ENCODE data around the gene ACTR6. TPM values are rescaled to one million over a fixed set of nuclear protein-coding genes. Genes with fewer than 3 reads are reported as not detected.
"Not testable (repeated sequence)": the region's sequence is repeated elsewhere in the genome, so short reads cannot be mapped to it uniquely, and the experiment has no call there.

Gene ACTR6
- total RNA-seq, 2 experiments from 2014 or later, result 36.0 to 38.2 TPM

DNA sequence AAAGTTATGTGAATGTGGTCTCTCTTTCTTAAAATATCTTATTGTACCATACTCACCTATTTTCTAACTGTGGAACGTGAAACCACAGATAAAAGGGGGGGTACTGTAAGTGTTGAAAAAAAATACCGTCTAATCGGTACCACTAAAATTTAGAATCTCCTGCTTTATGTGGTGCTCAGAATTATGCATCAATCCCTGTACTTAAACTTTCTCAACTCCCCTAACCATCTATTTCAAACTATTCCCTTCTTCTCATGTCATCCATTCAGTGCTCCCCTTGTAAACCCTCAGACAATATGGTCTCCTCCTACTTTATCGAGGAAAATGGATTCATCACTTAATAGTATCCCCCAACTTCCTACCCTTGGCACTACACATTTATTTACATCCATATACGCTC, 42.5 kb downstream of the ACTR6 start:
- POLR2A ChIA-PET, result no interaction called here
- H3K9me3 Mint-ChIP-seq, result no peaks in the 10 kb centered on the region
- H3K4me3 Mint-ChIP-seq, result no peak overlapping the region
- no peak for ATAC-seq (ENCODE audit: low read depth)
- no peak for DNase-seq
- no peak overlapping the region for H3K27ac Mint-ChIP-seq
- no peaks in the 10 kb centered on the region for H3K27me3 Mint-ChIP-seq
- no peaks in the 10 kb centered on the region for H3K4me1 Mint-ChIP-seq
- no peaks in the 10 kb centered on the region for H3K36me3 Mint-ChIP-seq

DNA sequence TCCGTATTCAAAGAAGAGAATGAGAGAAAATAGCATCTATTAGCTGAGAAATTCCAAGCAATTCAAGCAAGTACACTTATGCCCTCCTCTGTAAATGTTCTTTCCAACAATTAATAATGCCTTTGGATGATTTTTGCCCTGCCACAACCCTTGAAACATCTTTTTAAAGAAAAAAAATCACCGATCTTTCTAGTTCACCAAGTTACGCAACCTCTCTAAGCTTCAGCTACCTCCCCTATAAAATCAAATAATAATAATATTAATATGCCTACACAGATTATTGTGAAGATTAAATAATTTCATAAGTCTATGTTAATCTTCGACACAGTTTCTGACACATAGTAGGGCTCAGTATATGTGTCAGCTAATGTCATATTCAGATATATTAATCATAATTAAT, 47.1 kb downstream of the ACTR6 start:
- H3K4me1 Mint-ChIP-seq, result no peaks in the 10 kb centered on the region
- no peaks in the 10 kb centered on the region for H3K36me3 Mint-ChIP-seq
- no peak for ATAC-seq (ENCODE audit: low read depth)
- H3K27me3 Mint-ChIP-seq, result no peaks in the 10 kb centered on the region
- DNase-seq, result no peak
- no peak overlapping the region for H3K4me3 Mint-ChIP-seq
- H3K27ac Mint-ChIP-seq, result no peak overlapping the region
- H3K9me3 Mint-ChIP-seq, result no peaks in the 10 kb centered on the region
- POLR2A ChIA-PET, result no interaction called here

GRCh38 chr12:100248886-100249285, 48.3 kb downstream of the ACTR6 start:
- Mint-ChIP-seq H3K36me3 (no peaks in the 10 kb centered on the region), H3K4me3 (no peak overlapping the region), H3K27ac (no peak overlapping the region), H3K27me3 (no peaks in the 10 kb centered on the region), H3K9me3 (no peaks in the 10 kb centered on the region), H3K4me1 (no peaks in the 10 kb centered on the region)
- POLR2A ChIA-PET, result no interaction called here
- DNase-seq (no peak), ATAC-seq (ENCODE audit: low read depth) (no peak)

DNA sequence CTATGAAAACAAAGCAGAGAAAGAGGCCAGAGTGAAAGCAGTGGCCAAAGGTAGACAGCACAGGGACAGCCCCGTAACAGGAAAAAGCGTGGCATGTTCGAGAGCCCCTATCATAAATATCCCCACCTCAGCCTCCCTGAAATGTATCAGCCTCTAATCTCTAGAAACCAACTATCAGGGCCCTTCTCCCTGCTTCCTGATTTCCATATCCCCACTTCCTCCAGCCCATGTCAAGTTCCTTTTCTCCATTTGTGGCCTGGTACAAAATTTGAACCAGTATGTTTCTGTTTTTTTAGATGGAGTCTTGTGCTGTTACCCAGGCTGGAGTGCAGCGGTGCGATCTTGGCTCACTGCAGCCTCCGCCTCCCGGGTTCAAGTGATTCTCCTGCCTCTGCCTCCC, 49.3 kb downstream of the ACTR6 start:
- Mint-ChIP-seq H3K4me3 (no peak overlapping the region), H3K27ac (no peak overlapping the region), H3K27me3 (no peaks in the 10 kb centered on the region), H3K9me3 (no peaks in the 10 kb centered on the region), H3K36me3 (peaks cover 1% of the 10 kb centered on the region), H3K4me1 (no peaks in the 10 kb centered on the region)
- no peak for ATAC-seq (ENCODE audit: low read depth)
- POLR2A ChIA-PET, result no interaction called here
- DNase-seq, result no peak

DNA sequence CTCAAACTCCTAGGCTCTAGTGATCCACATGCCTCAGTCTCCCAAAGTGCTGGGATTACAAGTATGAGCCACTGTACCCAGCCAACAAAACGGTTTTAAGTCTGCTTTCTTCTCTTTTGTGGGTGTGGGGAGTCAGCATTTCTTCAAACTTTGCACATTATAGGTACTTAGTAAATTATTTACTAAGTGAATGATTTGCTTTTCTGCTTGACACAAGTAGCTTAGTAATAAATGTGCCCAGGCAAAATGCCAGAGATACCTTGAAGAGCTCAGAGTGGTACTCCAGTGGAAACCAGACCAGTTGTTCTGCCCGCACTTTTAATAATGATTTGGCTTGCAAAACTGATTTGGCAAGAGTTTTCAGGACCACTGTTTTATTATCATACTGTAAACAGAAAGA, 51.3 kb downstream of the ACTR6 start:
- ATAC-seq (ENCODE audit: low read depth) (no peak), DNase-seq (no peak)
- Mint-ChIP-seq H3K4me1 (no peaks in the 10 kb centered on the region), H3K27me3 (no peaks in the 10 kb centered on the region), H3K4me3 (no peak overlapping the region), H3K9me3 (no peaks in the 10 kb centered on the region), H3K27ac (no peak overlapping the region), H3K36me3 (peaks cover 2% of the 10 kb centered on the region)
- POLR2A ChIA-PET, result no interaction called here

DNA sequence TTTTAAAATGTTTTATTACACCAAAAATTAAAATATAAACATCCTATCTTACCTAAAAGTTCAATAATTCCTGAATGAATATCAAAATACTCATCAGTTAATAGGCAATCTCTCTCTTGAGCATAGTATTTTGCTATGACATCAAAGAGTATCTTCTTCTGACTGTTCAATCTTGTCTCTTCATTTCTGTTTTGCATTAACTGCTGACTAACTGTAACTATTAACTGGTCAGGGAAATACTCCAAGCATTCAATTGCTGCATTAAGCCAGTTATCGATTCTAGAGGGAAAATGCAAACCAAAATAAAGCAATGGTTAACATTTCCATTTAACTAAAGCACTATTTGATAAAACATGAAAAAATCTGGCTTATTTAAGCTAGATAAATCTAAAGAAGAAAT, 52.8 kb downstream of the ACTR6 start:
- Mint-ChIP-seq H3K27ac (no peak overlapping the region), H3K4me3 (no peak overlapping the region), H3K27me3 (peaks cover 1% of the 10 kb centered on the region), H3K36me3 (peaks cover 6% of the 10 kb centered on the region), H3K9me3 (no peaks in the 10 kb centered on the region), H3K4me1 (peaks cover 6% of the 10 kb centered on the region)
- ATAC-seq (ENCODE audit: low read depth) (no peak), DNase-seq (no peak)
- POLR2A ChIA-PET, result no interaction called here

- Mint-ChIP-seq H3K27me3 (peaks cover 1% of the 10 kb centered on the region), H3K27ac (no peak overlapping the region), H3K4me3 (no peak overlapping the region), H3K36me3 (peaks cover 6% of the 10 kb centered on the region), H3K4me1 (peaks cover 6% of the 10 kb centered on the region), H3K9me3 (no peaks in the 10 kb centered on the region)
- DNase-seq (no peak), ATAC-seq (ENCODE audit: low read depth) (no peak)
- POLR2A ChIA-PET, result no interaction called here
Measured at GRCh38 chr12:100254876-100255275, 54.3 kb downstream of the ACTR6 start.

DNA sequence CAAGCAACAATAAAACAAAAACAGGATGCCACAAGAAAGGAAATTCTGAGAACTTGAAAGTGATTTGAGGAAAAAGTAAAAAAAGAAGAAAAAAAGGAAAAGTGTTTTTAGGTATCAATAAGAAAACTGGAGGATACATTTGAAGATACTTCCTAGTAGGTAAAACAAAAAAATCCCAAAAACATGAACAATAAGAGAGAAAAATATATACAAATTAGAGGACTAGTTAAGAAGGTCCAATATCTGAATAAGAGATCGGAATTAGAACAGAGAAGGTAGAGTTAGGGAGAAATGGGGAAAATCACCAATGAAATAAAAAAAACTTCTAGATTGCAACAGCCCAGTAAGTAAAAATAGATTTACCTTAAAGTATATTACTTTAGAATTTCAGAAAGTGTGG, 57.5 kb downstream of the ACTR6 start:
- no peak for ATAC-seq (ENCODE audit: low read depth)
- Mint-ChIP-seq H3K4me1 (peaks cover 6% of the 10 kb centered on the region), H3K27me3 (peaks cover 1% of the 10 kb centered on the region), H3K27ac (no peak overlapping the region), H3K9me3 (no peaks in the 10 kb centered on the region), H3K36me3 (peaks cover 6% of the 10 kb centered on the region), H3K4me3 (no peak overlapping the region)
- no peak for DNase-seq
- POLR2A ChIA-PET, result no interaction called here

GRCh38 chr12:100263131-100263530, 62.5 kb downstream of the ACTR6 start:
- peaks cover 2% of the 10 kb centered on the region for H3K36me3 Mint-ChIP-seq
- H3K4me1 Mint-ChIP-seq, result peaks cover 5% of the 10 kb centered on the region
- H3K27ac Mint-ChIP-seq, result no peak overlapping the region
- H3K27me3 Mint-ChIP-seq, result peaks cover under 1% of the 10 kb centered on the region
- POLR2A ChIA-PET, result no interaction called here
- ATAC-seq (ENCODE audit: low read depth) (no peak), DNase-seq (no peak)
- H3K4me3 Mint-ChIP-seq, result no peak overlapping the region
- H3K9me3 Mint-ChIP-seq, result no peaks in the 10 kb centered on the region

GRCh38 chr12:100265107-100265506, 64.5 kb downstream of the ACTR6 start:
- DNase-seq; H3K36me3 Mint-ChIP-seq; H3K27ac Mint-ChIP-seq; ATAC-seq (ENCODE audit: low read depth); H3K9me3 Mint-ChIP-seq; H3K27me3 Mint-ChIP-seq; POLR2A ChIA-PET; H3K4me3 Mint-ChIP-seq: not testable (repeated sequence)
- peaks cover 14% of the 10 kb centered on the region for H3K4me1 Mint-ChIP-seq

GRCh38 chr12:100265732-100266584, 65.3 kb downstream of the ACTR6 start:
- H3K9me3 Mint-ChIP-seq, result no peaks in the 10 kb centered on the region
- POLR2A ChIA-PET, result interaction anchor here (0.9 to 2.8 kb wide), 3 partner anchors 11 to 65 kb away, joined by 3 to 26 read pairs (median 5); partner anchors contain the start of gene ACTR6
- H3K27ac Mint-ChIP-seq, result peak overlapping the region; percentile 97
- DNase-seq (no peak), ATAC-seq (ENCODE audit: low read depth) (no peak)
- H3K27me3 Mint-ChIP-seq, result no peaks in the 10 kb centered on the region
- no peaks in the 10 kb centered on the region for H3K36me3 Mint-ChIP-seq
- H3K4me3 Mint-ChIP-seq, result peak overlapping the region; percentile 91
- H3K4me1 Mint-ChIP-seq, result peaks cover 16% of the 10 kb centered on the region

GRCh38 chr12:100266585-100266834, 65.9 kb downstream of the ACTR6 start:
- POLR2A ChIA-PET, result interaction anchor here (0.5 to 2.8 kb wide), 6 partner anchors 10 to 155 kb away, joined by 3 to 26 read pairs (median 4); partner anchors contain the start of gene ACTR6

DNA sequence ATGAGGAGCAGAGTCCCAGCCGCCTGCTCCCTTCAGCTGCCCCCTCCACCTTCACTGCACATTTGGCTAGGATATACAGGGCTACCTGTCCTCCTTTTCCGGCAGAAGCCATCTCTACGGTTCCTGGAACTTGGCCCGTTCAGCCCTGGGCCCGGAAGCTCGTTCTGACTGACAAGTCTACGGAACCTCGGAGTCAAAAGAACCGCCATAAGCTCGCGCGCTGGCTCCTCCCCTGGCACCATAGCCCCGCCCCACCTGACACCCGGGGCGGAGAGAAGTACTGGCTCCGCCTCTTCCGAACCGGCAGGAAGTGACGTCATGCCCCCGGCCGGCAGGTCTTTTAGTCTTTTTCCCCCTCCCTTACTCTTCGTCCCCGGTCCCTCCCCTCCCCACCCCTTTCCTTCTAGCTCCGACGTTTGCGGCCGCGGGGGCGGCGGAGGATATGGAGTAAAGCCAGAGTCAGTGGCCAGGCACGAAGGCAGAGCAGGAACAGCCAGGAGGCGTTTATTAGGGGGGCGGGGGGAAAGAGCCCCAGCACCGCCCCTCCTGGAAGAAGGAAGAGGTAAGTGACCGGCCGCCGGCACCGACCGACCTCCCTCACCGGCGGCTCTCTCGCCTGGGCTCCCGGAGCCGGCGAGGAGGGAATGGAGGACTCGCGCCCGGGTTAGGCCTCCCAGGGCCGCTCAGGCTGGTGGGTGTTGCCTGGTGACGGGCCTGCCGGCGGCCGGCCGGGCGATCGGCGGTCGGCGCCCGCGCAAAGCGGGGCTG, 66.4 kb downstream of the ACTR6 start, which contains the start of the genes DEPDC4 and SCYL2:
TSS of gene DEPDC4 (minus strand) at position 245 of the 768 bp plus-strand sequence. CDS start at position 242, 3 bp downstream.
TSS of gene SCYL2 (plus strand) at position 343 of the 768 bp plus-strand sequence. CDS start 15,794 bp downstream, outside the sequence.
- peak; percentile 96 for DNase-seq

More at GRCh38 chr12:100266585-100266834, 65.9 kb downstream of the ACTR6 start:
- Mint-ChIP-seq H3K27me3 (no peaks in the 10 kb centered on the region), H3K9me3 (no peaks in the 10 kb centered on the region), H3K4me1 (peaks cover 17% of the 10 kb centered on the region), H3K36me3 (no peaks in the 10 kb centered on the region), H3K4me3 (peak overlapping the region; percentile 91), H3K27ac (peak overlapping the region; percentile 97)
- DNase-seq (no peak), ATAC-seq (ENCODE audit: low read depth) (peak; percentile 87)

More for the DNA sequence above, 66.4 kb downstream of the ACTR6 start, which contains the start of the genes DEPDC4 and SCYL2:
- Mint-ChIP-seq H3K36me3 (no peaks in the 10 kb centered on the region), H3K27ac (peak within 1 kb of the TSS; percentile 97), H3K4me3 (peak within 1 kb of the TSS; percentile 91), H3K4me1 (peaks cover 18% of the 10 kb centered on the region), H3K9me3 (no peaks in the 10 kb centered on the region), H3K27me3 (no peaks in the 10 kb centered on the region)
- POLR2A ChIA-PET, result interaction anchor here (0.5 to 2.8 kb wide), 7 partner anchors 10 to 155 kb away, joined by 3 to 26 read pairs (median 3); partner anchors contain the start of gene ACTR6
- peak; percentile 84 for ATAC-seq (ENCODE audit: low read depth)
